GM12865 (cell line): ENCODE data around the gene CALD1.

Experiments
- DNase-seq: peaks from one replicate; pipeline ENCODE4 v3.0.0; 2010; ENCODE audit warnings: low read depth
- H3K4me3 ChIP-seq: 2 replicates; pipeline ENCODE4 v1.5.1; 2011; ENCODE audit warnings: mild to moderate bottlenecking, low read depth, low read length, control low read depth
- CTCF ChIP-seq: IDR thresholded peaks from 2 replicates; pipeline ENCODE4 v1.5.1; 2011; ENCODE audit warnings: low read length, control low read depth, low read depth, inconsistent platforms; ENCODE audit not compliant: insufficient read depth; ENCODE audit errors: missing control alignments

CALD1 gene

GRCh38 chr7:134779741-134780065 lies 269 bp downstream of the CALD1 start:
- DNase-seq: no peak
- TF ChIP-seq CTCF: no peak
- H3K4me3 ChIP-seq: no peak overlapping the region

- TF ChIP-seq CTCF: no peak
- H3K4me3 ChIP-seq: no peak overlapping the region
- no peak for DNase-seq
Observed at GRCh38 chr7:134780166-134780828, 863 bp downstream of the CALD1 start.

DNA sequence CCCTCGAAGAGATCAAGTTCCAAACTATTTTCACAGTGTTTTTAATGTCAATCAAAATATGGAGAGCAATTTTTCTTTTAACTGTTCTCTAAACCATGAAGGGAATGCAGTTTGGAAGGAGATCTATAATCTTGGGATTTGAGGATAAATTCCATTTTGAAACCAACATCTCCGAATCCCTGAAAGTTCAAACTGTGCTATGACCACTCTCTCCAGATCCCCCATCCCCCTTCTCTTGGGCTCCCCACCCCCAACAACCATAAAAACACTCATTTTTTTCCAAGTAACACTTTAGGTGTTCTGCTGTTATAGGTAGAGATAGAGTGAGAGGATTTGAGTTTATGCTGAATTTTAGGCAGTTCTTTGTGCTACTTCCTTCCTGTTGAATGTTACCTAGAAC lies 1.7 kb downstream of the CALD1 start:
- H3K4me3 ChIP-seq: no peak overlapping the region
- no peak for DNase-seq
- no peak for TF ChIP-seq CTCF

GRCh38 chr7:134782121-134782623 lies 2.7 kb downstream of the CALD1 start:
- H3K4me3 ChIP-seq: no peak overlapping the region

GRCh38 chr7:134783294-134784069 lies 4.0 kb downstream of the CALD1 start:
- no peak overlapping the region for H3K4me3 ChIP-seq
- TF ChIP-seq CTCF: no peak
- DNase-seq: no peak

More at GRCh38 chr7:134782121-134782623, 2.7 kb downstream of the CALD1 start:
- TF ChIP-seq CTCF: no peak
- DNase-seq: peak; percentile 58

- H3K4me3 ChIP-seq: no peak overlapping the region
- no peak for TF ChIP-seq CTCF
- DNase-seq: no peak
Observed at GRCh38 chr7:134784251-134785049, 5.0 kb downstream of the CALD1 start.
